Measurements from ENCODE around the gene CIC. TPM values are rescaled to one million over a fixed set of nuclear protein-coding genes. Genes with fewer than 3 reads are reported as not detected.
A peak's percentile ranks its signal among the peaks of the same experiment; 100 is the strongest.

The CIC gene
- total and polyA plus RNA-seq, 9 of the 15 experiments (the other 6 are each of a cell fraction or from before 2014, with no cell fraction given), result 0.07 to 44.7 (median 8.6) TPM

- TF ChIP-seq ZBTB11 (CRISPR knock-in tag; IDR thresholded peaks at IDR 0.05) (peak in 1 of 3 experiments; percentile 65; a peak in 1 of 6 replicates), CHCHD3 (CRISPR knock-in tag; IDR thresholded peaks at IDR 0.05) (no peak), MTA2 (IDR thresholded peaks at IDR 0.05; ENCODE audit: low read depth) (no peak), CREB1 (IDR thresholded peaks at IDR 0.05) (no peak), CREB1 (CRISPR knock-in tag; IDR thresholded peaks at IDR 0.05) (0 out of 2 replicates have a peak, but pooled peaks have one; percentile 16), CBFA2T3 (IDR thresholded peaks at IDR 0.05) (no peak), CREB3 (tag; conservative IDR thresholded peaks at IDR 0.05; ENCODE audit: low read depth) (no peak), FOXJ3 (CRISPR knock-in tag; IDR thresholded peaks at IDR 0.05) (no peak), MTF1 (CRISPR knock-in tag; IDR thresholded peaks at IDR 0.05; ENCODE audit: borderline replicate concordance) (no peak), ETV5 (CRISPR knock-in tag; IDR thresholded peaks at IDR 0.05; ENCODE audit: low read depth) (no peak), ZNF280A (IDR thresholded peaks at IDR 0.05; ENCODE audit: low read depth, partially characterized antibody) (no peak), MCM7 (IDR thresholded peaks at IDR 0.05) (no peak), L3MBTL2 (IDR thresholded peaks at IDR 0.05) (0 out of 2 replicates have a peak, but pooled peaks have one; percentile 17), E2F5 (CRISPR knock-in tag; IDR thresholded peaks at IDR 0.05) (no peak), KAT8 (IDR thresholded peaks at IDR 0.05; ENCODE audit: low read depth) (no peak), ERF (CRISPR knock-in tag; IDR thresholded peaks at IDR 0.05) (no peak), HNRNPL (IDR thresholded peaks at IDR 0.05; ENCODE audit: low read depth, low read length) (no peak), LCOR (CRISPR knock-in tag; IDR thresholded peaks at IDR 0.05) (no peak), HMG20B (CRISPR knock-in tag; IDR thresholded peaks at IDR 0.05) (no peak), CBX5 (IDR thresholded peaks at IDR 0.05; ENCODE audit: borderline replicate concordance, low read depth) (no peak), ZFX (CRISPR knock-in tag; IDR thresholded peaks at IDR 0.05) (no peak), ZNF140 (CRISPR knock-in tag; IDR thresholded peaks at IDR 0.05) (no peak), MBD2 (IDR thresholded peaks at IDR 0.05; ENCODE audit: borderline replicate concordance, low read depth) (no peak)
Observed at GRCh38 chr19:42313096-42313839, 44.2 kb downstream of the CIC start, which contains the start of gene TMEM145 (continued).
